AG04449 (cell line): ENCODE measurements around the gene KIAA0513.
"Not testable (repeated sequence)": the region's sequence is repeated elsewhere in the genome, so short reads cannot be mapped to it uniquely, and the experiment has no call there.

ENCODE experiments used
- CTCF ChIA-PET: fragments of 350-600 bp; formaldehyde crosslinking; extraction: SDS; loops from one replicate; lab custom pipeline; 2021; ENCODE audit warnings: antibody characterized with exemption; lab: Yijun Ruan, JAX
- POLR2A ChIA-PET: fragments of 400-600, 350-600 bp; formaldehyde crosslinking; extraction: SDS; loops from one replicate; lab custom pipeline; 2020; ENCODE audit warnings: antibody characterized with exemption, inconsistent platforms; lab: Yijun Ruan, JAX
- DNase-seq: peaks from one replicate; pipeline ENCODE4 v3.0.0-alpha.2; 2010; ENCODE audit warnings: low read depth, low spot score
- H3K4me3 ChIP-seq: 2 replicates; pipeline ENCODE4 v1.5.1; 2011; ENCODE audit warnings: low read depth, mild to moderate bottlenecking, control low read depth, low read length
- TF ChIP-seq, protein P1 (sequence below): IDR thresholded peaks from one replicate; pipeline ENCODE4 v1.5.1; 2011; ENCODE audit warnings: mild to moderate bottlenecking, moderate library complexity, low read length, control low read depth, inconsistent platforms; ENCODE audit not compliant: insufficient read depth; ENCODE audit errors: missing control alignments

The KIAA0513 gene

DNA sequence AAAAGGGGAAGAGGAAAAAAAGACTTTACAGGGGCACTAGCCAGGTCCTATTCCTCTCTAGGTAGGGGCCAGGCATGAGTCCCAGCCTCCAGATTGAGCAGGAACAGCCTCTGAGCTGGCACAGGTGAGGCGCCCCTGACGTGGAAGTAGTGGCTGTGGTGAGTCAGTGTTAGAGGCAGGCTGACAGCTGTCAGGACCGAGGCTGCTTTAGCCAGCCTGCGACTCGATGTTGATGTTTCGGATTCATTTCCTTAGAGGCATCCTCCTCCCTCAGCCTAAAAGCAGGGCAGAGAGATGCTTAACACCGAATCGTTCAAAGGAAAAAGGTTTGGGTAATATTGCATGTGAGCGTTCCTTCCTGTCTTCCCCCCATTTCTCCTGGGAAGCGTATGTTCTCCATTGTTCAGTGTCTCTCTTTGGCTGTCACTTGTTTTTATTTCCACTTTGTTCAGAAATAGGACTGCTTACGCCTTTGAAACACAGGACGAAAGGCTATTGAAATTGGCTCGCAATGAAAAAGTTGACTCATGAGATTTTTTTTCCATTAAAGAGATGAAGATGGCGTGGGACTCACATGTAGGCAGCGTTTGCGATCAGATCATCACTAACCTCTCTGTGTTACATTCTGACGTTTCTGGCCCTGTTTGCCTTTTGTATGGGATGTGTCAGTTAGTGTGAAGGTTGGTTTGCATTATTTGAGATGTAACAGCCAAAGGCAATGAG, 1.3 kb downstream of the KIAA0513 start:
- DNase-seq = no peak
- ChIA-PET POLR2A (interaction anchor here (1.9 to 2.4 kb wide), 2 partner anchors 17 to 22 kb away, joined by 5 to 15 read pairs; partner anchors contain the start of gene ZDHHC7), CTCF (interaction anchor here (0.9 to 2.6 kb wide), 8 partner anchors 18 to 357 kb away, joined by 3 to 18 read pairs (median 4); no protein-coding TSS in a partner anchor)
- TF ChIP-seq, protein P1, sequence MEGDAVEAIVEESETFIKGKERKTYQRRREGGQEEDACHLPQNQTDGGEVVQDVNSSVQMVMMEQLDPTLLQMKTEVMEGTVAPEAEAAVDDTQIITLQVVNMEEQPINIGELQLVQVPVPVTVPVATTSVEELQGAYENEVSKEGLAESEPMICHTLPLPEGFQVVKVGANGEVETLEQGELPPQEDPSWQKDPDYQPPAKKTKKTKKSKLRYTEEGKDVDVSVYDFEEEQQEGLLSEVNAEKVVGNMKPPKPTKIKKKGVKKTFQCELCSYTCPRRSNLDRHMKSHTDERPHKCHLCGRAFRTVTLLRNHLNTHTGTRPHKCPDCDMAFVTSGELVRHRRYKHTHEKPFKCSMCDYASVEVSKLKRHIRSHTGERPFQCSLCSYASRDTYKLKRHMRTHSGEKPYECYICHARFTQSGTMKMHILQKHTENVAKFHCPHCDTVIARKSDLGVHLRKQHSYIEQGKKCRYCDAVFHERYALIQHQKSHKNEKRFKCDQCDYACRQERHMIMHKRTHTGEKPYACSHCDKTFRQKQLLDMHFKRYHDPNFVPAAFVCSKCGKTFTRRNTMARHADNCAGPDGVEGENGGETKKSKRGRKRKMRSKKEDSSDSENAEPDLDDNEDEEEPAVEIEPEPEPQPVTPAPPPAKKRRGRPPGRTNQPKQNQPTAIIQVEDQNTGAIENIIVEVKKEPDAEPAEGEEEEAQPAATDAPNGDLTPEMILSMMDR = no peak
- peak overlapping the region; percentile 81 for H3K4me3 ChIP-seq

DNA sequence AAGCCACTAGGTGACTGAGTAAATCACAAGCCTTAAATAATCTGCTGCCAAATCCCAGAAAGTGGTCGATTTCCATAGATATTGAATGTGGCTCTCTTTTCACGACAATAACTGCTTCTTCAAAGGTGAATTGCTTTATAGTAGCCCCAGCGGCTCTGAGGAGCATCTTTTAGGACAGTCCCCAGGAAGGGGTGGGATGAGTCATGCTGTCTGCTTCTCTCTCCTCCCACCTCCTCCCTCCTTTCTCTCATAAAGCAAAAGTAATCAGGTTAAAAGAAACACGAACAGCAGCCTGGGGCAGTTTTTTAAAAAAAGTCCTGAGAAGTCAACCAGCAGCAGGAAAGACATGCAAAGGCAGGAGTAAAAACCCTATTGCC, 1.8 kb downstream of the KIAA0513 start:
- no peak for DNase-seq
- CTCF ChIA-PET = interaction anchor here (1.2 kb wide), 1 partner anchor 17 kb away, joined by 3 read pairs; no protein-coding TSS in a partner anchor
- POLR2A ChIA-PET = no interaction called here
- TF ChIP-seq, protein P1 = no peak
- no peak overlapping the region; the same call in 1 of the 2 replicates for H3K4me3 ChIP-seq

DNA sequence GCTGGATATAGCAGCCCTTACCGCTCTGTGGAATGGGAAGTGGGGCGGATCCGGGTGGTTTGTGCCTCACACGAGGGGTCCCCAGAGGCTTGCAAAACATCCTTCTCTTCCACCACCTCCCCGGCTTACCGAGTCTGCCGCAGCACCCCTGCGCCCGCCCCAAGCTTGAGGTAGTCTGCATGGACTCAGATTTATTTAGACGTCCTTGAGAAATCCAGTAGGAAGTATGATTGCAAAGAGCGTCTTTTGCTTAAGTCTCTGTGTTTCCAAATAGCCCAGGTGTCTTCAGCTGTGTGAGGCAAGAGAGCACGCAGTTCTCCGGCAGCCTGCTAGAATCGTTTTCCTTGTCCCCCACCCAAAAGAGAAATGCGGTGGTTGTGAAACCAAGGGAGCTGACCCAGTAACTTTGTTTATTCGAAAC, 2.4 kb downstream of the KIAA0513 start:
- POLR2A ChIA-PET = no interaction called here
- DNase-seq = no peak
- H3K4me3 ChIP-seq = no peak overlapping the region
- CTCF ChIA-PET = interaction anchor here (1.0 to 1.2 kb wide), 2 partner anchors 10 to 17 kb away, joined by 3 read pairs; no protein-coding TSS in a partner anchor
- TF ChIP-seq, protein P1 = no peak

DNA sequence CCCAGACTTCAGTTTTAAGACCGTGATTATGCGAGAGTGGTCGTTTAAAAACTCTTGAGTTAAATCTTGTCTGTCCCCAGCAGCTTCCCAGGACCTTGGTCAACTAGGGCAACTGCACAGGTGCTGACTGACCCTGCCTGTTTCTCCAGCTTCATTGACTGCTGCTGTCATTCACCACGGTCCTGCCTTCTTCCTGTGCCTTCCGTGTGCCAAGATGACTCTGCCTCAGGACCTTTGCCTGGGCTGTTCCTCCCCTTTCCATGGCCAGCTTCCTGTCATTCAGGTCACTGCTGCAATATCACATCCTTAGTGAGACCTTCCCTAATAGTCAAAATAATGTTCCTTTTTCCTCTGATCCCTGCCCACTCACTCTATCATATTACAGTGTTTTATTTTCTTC, 3.9 kb downstream of the KIAA0513 start:
- TF ChIP-seq, protein P1 = no peak
- POLR2A ChIA-PET = no interaction called here
- no peak overlapping the region for H3K4me3 ChIP-seq
- CTCF ChIA-PET = interaction anchor here (1.5 kb wide), 1 partner anchor 56 kb away, joined by 3 read pairs; no protein-coding TSS in a partner anchor
- DNase-seq = no peak

DNA sequence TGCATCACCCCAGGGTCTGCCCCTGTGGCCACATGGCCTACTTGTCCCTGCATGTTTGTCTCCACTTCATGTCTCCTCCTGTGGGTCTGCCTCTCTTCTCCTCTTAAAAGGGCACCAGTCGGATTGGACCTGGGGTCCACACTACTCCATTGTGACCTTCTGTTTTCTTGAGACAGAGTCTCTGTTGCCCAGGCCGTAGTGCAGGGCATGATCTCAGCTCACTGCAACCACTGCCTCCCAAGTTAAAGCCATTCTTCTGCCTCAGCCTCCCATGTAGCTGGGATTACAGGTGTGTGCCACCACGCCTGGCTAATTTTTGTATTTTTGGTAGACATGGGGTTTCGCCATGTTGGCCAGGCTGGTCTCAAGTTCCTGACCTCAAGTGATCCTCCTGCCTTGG, 4.6 kb downstream of the KIAA0513 start:
- CTCF ChIA-PET, DNase-seq, POLR2A ChIA-PET, H3K4me3 ChIP-seq: not testable (repeated sequence)

DNA sequence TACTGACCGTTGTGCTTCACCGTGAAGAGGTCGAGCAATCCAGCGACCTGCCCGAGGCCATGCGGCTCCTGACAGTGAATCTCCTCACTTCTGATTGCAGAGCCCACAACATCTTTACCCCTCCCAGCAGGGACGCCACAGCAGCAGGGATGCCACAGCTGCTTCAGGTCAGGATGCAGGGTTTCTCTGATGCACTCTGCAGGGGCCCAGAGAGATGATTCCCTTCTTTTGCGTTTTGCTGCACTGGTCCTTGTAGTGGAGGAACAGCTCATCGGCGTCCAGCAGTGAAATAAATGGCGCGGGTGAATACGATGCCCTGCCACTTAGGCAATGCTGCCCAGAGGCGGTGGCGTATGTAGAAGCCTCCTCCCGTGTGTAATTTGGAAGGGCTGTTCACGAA, 5.6 kb downstream of the KIAA0513 start:
- TF ChIP-seq, protein P1 = no peak
- no peak overlapping the region for H3K4me3 ChIP-seq
- ChIA-PET CTCF (interaction anchor here (1.6 kb wide), 1 partner anchor 10 kb away, joined by 4 read pairs; no protein-coding TSS in a partner anchor), POLR2A (no interaction called here)
- DNase-seq = no peak
